ENCODE data around the gene CA5B. TPM values are rescaled to one million over a fixed set of nuclear protein-coding genes. Genes with fewer than 3 reads are reported as not detected.

CA5B gene
- total RNA-seq, 2 donors from 2014 or later, result 14.0 to 31.7 TPM

DNA sequence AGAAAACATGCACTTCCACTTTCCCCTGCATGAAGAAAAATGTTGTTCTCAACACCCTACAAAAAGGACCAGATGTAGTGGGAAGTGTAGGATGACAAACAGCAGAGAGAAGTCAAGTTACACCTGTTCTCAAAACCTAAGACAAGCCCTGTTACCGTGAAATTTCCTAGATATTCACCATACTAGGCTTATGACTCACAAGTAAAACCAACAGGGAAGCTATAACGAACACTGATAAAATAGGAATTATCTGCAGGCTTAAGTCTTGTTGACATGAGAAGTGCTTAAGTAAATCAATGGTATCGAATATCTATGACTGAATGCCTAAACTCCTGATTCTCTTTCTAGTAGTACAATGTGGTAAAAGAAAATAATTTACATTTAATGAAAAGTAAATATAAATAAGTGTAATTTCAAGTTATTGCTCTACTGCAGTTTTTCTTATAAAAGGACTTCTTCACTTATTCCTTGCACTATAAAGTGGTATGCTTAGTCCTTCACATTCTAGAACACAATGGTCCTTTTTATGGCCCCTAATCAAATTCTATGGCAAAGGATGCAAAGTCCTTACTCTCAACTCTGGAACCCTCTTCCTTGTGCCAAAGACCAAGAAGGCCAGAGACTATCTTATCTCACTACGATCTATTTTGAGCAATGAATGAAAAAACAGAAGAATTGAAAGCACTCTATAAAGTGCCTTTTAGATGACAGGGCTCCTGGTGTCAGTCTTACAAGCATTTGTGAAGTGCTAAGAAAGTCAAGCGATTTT is 96.9 kb downstream of the CA5B start:
- Histone ChIP-seq H3K4me3 (ENCODE audit: low read length) (no peak overlapping the region), H3K27me3 (ENCODE audit: control insufficient read depth, insufficient read depth, low read length, poor library complexity, severe bottlenecking) (no peaks in the 10 kb centered on the region), H3K4me1 (ENCODE audit: control insufficient read depth, insufficient read depth, low read length) (no peaks in the 10 kb centered on the region), H3K9me3 (ENCODE audit: control insufficient read depth, low read length) (no peaks in the 10 kb centered on the region), H3K27ac (ENCODE audit: low read depth, low read length) (no peak overlapping the region), H3K36me3 (ENCODE audit: control insufficient read depth, insufficient read depth, low read length) (peaks cover 40% of the 10 kb centered on the region), H3K9ac (ENCODE audit: extremely low read depth, low read length, poor library complexity, severe bottlenecking) (peak overlapping the region; percentile 11)
- Mint-ChIP-seq H3K27me3 (ENCODE audit: insufficient read depth) (no peaks in the 10 kb centered on the region), H3K36me3 (ENCODE audit: low read depth) (peaks cover 48% of the 10 kb centered on the region), H3K4me3 (no peak overlapping the region), H3K27ac (peak overlapping the region; percentile 69), H3K4me1 (peaks cover 32% of the 10 kb centered on the region), H3K9me3 (no peaks in the 10 kb centered on the region)
- no peak for DNase-seq
- TF ChIP-seq, protein P1, sequence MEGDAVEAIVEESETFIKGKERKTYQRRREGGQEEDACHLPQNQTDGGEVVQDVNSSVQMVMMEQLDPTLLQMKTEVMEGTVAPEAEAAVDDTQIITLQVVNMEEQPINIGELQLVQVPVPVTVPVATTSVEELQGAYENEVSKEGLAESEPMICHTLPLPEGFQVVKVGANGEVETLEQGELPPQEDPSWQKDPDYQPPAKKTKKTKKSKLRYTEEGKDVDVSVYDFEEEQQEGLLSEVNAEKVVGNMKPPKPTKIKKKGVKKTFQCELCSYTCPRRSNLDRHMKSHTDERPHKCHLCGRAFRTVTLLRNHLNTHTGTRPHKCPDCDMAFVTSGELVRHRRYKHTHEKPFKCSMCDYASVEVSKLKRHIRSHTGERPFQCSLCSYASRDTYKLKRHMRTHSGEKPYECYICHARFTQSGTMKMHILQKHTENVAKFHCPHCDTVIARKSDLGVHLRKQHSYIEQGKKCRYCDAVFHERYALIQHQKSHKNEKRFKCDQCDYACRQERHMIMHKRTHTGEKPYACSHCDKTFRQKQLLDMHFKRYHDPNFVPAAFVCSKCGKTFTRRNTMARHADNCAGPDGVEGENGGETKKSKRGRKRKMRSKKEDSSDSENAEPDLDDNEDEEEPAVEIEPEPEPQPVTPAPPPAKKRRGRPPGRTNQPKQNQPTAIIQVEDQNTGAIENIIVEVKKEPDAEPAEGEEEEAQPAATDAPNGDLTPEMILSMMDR (conservative IDR thresholded peaks at IDR 0.05), result no peak
- WGBS, 2 experiments (ENCODE audit: insufficient coverage in 1 of 2, insufficient read length in 1 of 2), result 50% methylated on average over 4 of the region's 5 CpGs; no CpG with 5 or more reads in 1 of the 2 experiments

Other genes with a start within 250 kb of the CA5B start
- gene PIR, start 244.9 kb upstream of the CA5B start, total RNA-seq, result 10 to 100 TPM; 21.0 to 34.2 TPM
- not detected for gene BMX, start 237.5 kb upstream of the CA5B start, total RNA-seq
- gene ACE2, start 137.3 kb upstream of the CA5B start, total RNA-seq, result 1 to 10 TPM in 1 of 2 donors, under 1 TPM in 1; 0.33 to 2.7 TPM
- gene CLTRN, start 73.5 kb upstream of the CA5B start, total RNA-seq, result 1 to 10 TPM; 1.8 to 8.5 TPM
- gene ZRSR2, start 52.2 kb downstream of the CA5B start, total RNA-seq, result 10 to 100 TPM in 1 of 2 donors, 1 to 10 TPM in 1; 7.3 to 18.1 TPM
- 100 to 1,000 TPM; 133 to 220 TPM for gene AP1S2, start 116.5 kb downstream of the CA5B start, total RNA-seq